Dedifferentiated amniotic fluid mesenchymal stem cell (primary cell): ENCODE data around the gene TXN2.

ENCODE experiments used
- DNase-seq: peaks from one replicate; pipeline ENCODE4 v3.0.0-alpha.2; 2016; ENCODE audit errors: extremely low spot score

Gene TXN2

GRCh38 chr22:36486619-36487384, 5.4 kb upstream of the TXN2 start:
- no peak for DNase-seq

GRCh38 chr22:36480941-36481392, 473 bp downstream of the TXN2 start:
- no peak for DNase-seq

- no peak for DNase-seq
These were observed 2.5 kb downstream of the TXN2 start for GRCh38 chr22:36478966-36479365.

- no peak for DNase-seq
These were observed 6.1 kb downstream of the TXN2 start for GRCh38 chr22:36475341-36475740.

GRCh38 chr22:36472689-36473088, 8.8 kb downstream of the TXN2 start:
- no peak for DNase-seq

GRCh38 chr22:36471341-36471821, 10.1 kb downstream of the TXN2 start:
- no peak for DNase-seq

GRCh38 chr22:36470994-36471331, 10.5 kb downstream of the TXN2 start:
- DNase-seq = no peak

GRCh38 chr22:36470162-36470993, 11.1 kb downstream of the TXN2 start:
- peak; percentile 81 for DNase-seq

- no peak for DNase-seq
These were observed 12.2 kb downstream of the TXN2 start for GRCh38 chr22:36469094-36469710.

GRCh38 chr22:36467946-36468345, 13.5 kb downstream of the TXN2 start:
- peak; percentile 76 for DNase-seq

GRCh38 chr22:36467042-36467810, 14.2 kb downstream of the TXN2 start:
- no peak for DNase-seq

GRCh38 chr22:36466258-36466657, 15.2 kb downstream of the TXN2 start:
- DNase-seq = no peak

GRCh38 chr22:36465232-36466021, 16.0 kb downstream of the TXN2 start:
- peak; percentile 84 for DNase-seq

- DNase-seq = no peak
These were observed 16.7 kb downstream of the TXN2 start for GRCh38 chr22:36464715-36465231.

GRCh38 chr22:36463783-36464184, 17.7 kb downstream of the TXN2 start:
- DNase-seq = no peak

- DNase-seq = peak; percentile 71
These were observed 19.5 kb downstream of the TXN2 start for GRCh38 chr22:36461665-36462649.

GRCh38 chr22:36460202-36460601, 21.2 kb downstream of the TXN2 start:
- no peak for DNase-seq

GRCh38 chr22:36457688-36458450, 23.6 kb downstream of the TXN2 start:
- DNase-seq = no peak

- no peak for DNase-seq
These were observed 25.0 kb downstream of the TXN2 start for GRCh38 chr22:36456464-36456845.
